ENCODE results near the gene ZBTB20. TPM values are rescaled to one million over a fixed set of nuclear protein-coding genes. Genes with fewer than 3 reads are reported as not detected.
A peak's percentile ranks its signal among the peaks of the same experiment; 100 is the strongest.

ZBTB20 gene
- total RNA-seq, 4 donors from 2014 or later = 148 to 242 (median 188) TPM

DNA sequence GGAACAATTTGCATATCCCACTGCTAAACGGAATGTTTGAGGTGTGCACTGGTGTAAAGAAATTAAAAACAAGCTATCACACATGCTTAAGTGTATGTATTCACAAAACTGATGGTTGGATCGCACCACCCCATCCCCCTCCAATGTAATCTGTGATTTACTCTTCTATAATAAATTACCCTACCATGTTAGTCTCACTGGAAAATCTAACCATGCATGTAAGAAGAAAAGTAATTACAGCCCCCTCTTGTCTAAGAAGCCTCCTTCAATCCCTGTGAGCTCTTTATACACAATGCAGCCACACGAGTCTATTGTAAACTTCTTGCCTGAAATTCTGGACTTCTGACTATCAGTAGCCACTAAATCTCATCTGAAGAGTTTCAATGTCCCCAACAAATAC, 173.6 kb downstream of the ZBTB20 start:
- Histone ChIP-seq H3K4me3 (replicated peaks in 1 of 3) (no peak overlapping the region), H3K4me1 (peaks cover 4 to 8% of the 10 kb centered on the region in 2 donors), H3K27ac (peak overlapping the region in 1 of 3 donors; percentile 16), H3K36me3 (no peaks in the 10 kb centered on the region), H3K9me3 (no peaks in the 10 kb centered on the region), H3K27me3 (no peaks in the 10 kb centered on the region)
- TF ChIP-seq POLR2A (IDR thresholded peaks at IDR 0.05) (no peak), CTCF (IDR thresholded peaks at IDR 0.05) (no peak)
- no peak for DNase-seq
- intact Hi-C loops (cut with DNase I) = no loop called here
- 41% methylated on average over 3 of the region's 3 CpGs for WGBS, 2 donors

GRCh38 chr3:114967168-114967567, 179.9 kb downstream of the ZBTB20 start:
- DNase-seq = no peak
- Histone ChIP-seq H3K27ac (no peak overlapping the region), H3K27me3 (no peaks in the 10 kb centered on the region), H3K4me3 (replicated peaks in 1 of 3) (no peak overlapping the region), H3K36me3 (no peaks in the 10 kb centered on the region), H3K9me3 (no peaks in the 10 kb centered on the region), H3K4me1 (peaks cover 9 to 12% of the 10 kb centered on the region in 2 donors)
- no peak for TF ChIP-seq POLR2A (IDR thresholded peaks at IDR 0.05)
- TF ChIP-seq CTCF (IDR thresholded peaks at IDR 0.05) = no peak
- WGBS, 2 donors = 73 to 78% methylated on average over 1 of the region's 1 CpG
- intact Hi-C loops (cut with DNase I) = no loop called here

DNA sequence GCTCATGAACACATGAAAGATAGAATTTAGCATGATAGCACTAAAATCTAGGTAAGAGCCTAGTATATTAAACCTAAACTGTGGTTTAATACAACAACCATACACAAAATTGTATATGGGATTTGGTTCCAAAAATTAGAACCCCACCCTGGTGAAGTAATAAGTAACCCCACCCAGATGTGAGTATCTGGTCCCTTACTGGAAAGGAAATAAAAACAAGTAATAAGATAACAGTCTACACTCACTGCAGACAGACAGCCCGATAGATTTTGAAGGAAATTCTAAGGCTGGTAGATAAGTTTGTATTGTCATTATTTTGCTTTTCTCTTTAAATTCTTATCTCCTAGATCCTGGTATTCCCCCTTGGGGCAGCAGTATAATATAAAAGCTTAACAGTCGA, 184.9 kb downstream of the ZBTB20 start:
- DNase-seq = no peak
- no peak overlapping the region for H3K4me3 ChIP-seq (replicated peaks in 1 of 3)
- H3K4me1 ChIP-seq = peaks cover 10 to 14% of the 10 kb centered on the region in 2 donors
- intact Hi-C loops (cut with DNase I) = no loop called here
- TF ChIP-seq CTCF (IDR thresholded peaks at IDR 0.05) (no peak), POLR2A (IDR thresholded peaks at IDR 0.05) (no peak)
- H3K27ac ChIP-seq = no peak overlapping the region
- no peaks in the 10 kb centered on the region for H3K27me3 ChIP-seq
- H3K9me3 ChIP-seq = no peaks in the 10 kb centered on the region
- H3K36me3 ChIP-seq = no peaks in the 10 kb centered on the region
- 34 to 47% methylated on average over 2 of the region's 2 CpGs for WGBS, 2 donors

DNA sequence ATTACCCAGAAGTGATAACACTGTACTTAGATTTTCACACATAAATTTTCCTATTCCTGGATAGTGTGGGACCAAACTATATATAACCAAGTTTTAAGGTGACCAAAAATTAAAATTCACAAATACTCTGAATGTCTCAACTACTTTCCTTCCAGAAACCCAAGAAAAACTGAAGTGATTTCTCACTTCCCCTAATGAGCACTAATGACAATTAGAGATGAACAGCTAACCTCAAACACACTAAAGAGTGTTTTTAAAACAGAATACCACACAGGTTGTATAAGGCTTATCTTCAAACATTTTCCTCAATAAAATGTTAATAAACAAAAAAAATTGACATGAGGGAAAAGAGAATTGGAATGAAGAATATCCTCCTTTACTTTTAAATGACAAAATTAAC, 188.2 kb downstream of the ZBTB20 start:
- Histone ChIP-seq H3K4me1 (peaks cover 10 to 14% of the 10 kb centered on the region in 2 donors), H3K4me3 (replicated peaks in 1 of 3) (no peak overlapping the region), H3K27ac (no peak overlapping the region), H3K9me3 (no peaks in the 10 kb centered on the region), H3K27me3 (no peaks in the 10 kb centered on the region), H3K36me3 (no peaks in the 10 kb centered on the region)
- no peak for DNase-seq
- intact Hi-C loops (cut with DNase I) = no loop called here
- TF ChIP-seq CTCF (IDR thresholded peaks at IDR 0.05) (no peak), POLR2A (IDR thresholded peaks at IDR 0.05) (no peak)

- no peak overlapping the region for H3K4me3 ChIP-seq (replicated peaks in 1 of 3)
- H3K4me1 ChIP-seq = no peaks in the 10 kb centered on the region
- intact Hi-C loops (cut with DNase I) = no loop called here
- no peak for DNase-seq
- no peaks in the 10 kb centered on the region for H3K9me3 ChIP-seq
- H3K27me3 ChIP-seq = no peaks in the 10 kb centered on the region
- H3K27ac ChIP-seq = no peak overlapping the region
- 90 to 97% methylated on average over 1 of the region's 1 CpG for WGBS, 2 donors
- TF ChIP-seq CTCF (IDR thresholded peaks at IDR 0.05) (no peak), POLR2A (IDR thresholded peaks at IDR 0.05) (no peak)
- no peaks in the 10 kb centered on the region for H3K36me3 ChIP-seq
These were observed 193.3 kb downstream of the ZBTB20 start for GRCh38 chr3:114953800-114954199.

Measured in thyroid gland (tissue), 4 donors.